Peyer's patch (tissue), 4 donors: ENCODE results near the gene GRAMD4.

Source experiments
- CTCF ChIP-seq, 6 experiments: fragments of 450-650 bp in 4 of 6; fragments of 200-600 bp in 2 of 6; sonication (generic) in 1 of 6; IDR thresholded peaks; one replicate each; pipeline ENCODE4 v1.5.1; 2017 to 2019; ENCODE audit warnings: antibody characterized with exemption in 6 of 6, mild to moderate bottlenecking in 3 of 6, moderate library complexity in 1 of 6
- POLR2A ChIP-seq, 2 donors: fragments of 450-650 bp; IDR thresholded peaks; one replicate each; pipeline ENCODE4 v1.5.1; 2017; ENCODE audit warnings: antibody characterized with exemption in 2 of 2, mild to moderate bottlenecking in 2 of 2, moderate library complexity in 2 of 2

GRCh38 chr22:46719921-46720320 is 99.7 kb downstream of the GRAMD4 start:
- no peak for TF ChIP-seq CTCF (IDR thresholded peaks at IDR 0.05)
- no peak for TF ChIP-seq POLR2A (IDR thresholded peaks at IDR 0.05)
